Heart left ventricle (tissue), 13 donors: Measurements from ENCODE around the gene MED12.

Source experiments
- CTCF ChIP-seq, 12 donors: fragments of 200-600 bp; sonication (generic) in 4 of 12; IDR thresholded peaks; one replicate each; pipeline versions ENCODE4 v1.5.0 to v1.8.0; 2018 to 2022; ENCODE audit warnings: antibody characterized with exemption in 12 of 12, mild to moderate bottlenecking in 5 of 12
- POLR2A ChIP-seq, 2 donors: fragments of 450-650 bp; IDR thresholded peaks; one replicate each; pipeline ENCODE4 v1.6.1; 2017; ENCODE audit warnings: antibody characterized with exemption in 2 of 2, mild to moderate bottlenecking in 2 of 2, moderate library complexity in 2 of 2
- donor health status: ischemic (EF 13 %, LVEDD 7.1; RV severe dilation, severe dysfunction).
- donor health status: DM: no; HTN: yes; CAD: no.
- donor health status: DM: no; HTN: no; CAD: no.
- donor health status: ischemic (EF 25% LVEDD 6.9; RV normal size, moderate dysfunction).
- donor health status: ischemic (EF 25% LVEDD 5.7; RV mildly dilated, moderate dysfunction).
- donor health status: ischemic (EF 35%, LVEDD 5.7; RV mildly dilated, moderate dysfunction).
- donor health status: nonischemic (EF 11% LVEDD 7.7; RV severe dilation, severe dysfunction).
- donor health status: DM: yes; HTN: yes; CAD: no.
- donor health status: PGD.
- donor health status: ischemic (EF 29% LVEDD 5.4; RV normal size, mild dysfunction).
- donor health status: nonischemic (EF 23%, LVEDD 6.1; RV moderate dilation, normal function).

GRCh38 chrX:71178908-71179307 lies 60.5 kb downstream of the MED12 start:
- peak; percentile 50 to 72 (median 66) for TF ChIP-seq CTCF (IDR thresholded peaks at IDR 0.05)
- no peak for TF ChIP-seq POLR2A (IDR thresholded peaks at IDR 0.05)
